RWPE2 (cell line): ENCODE measurements around the gene CHN2.

Experiments used
- ATAC-seq: fragments of 200-7000 bp; cut with Tn5 transposase; 3 replicates; pipeline ENCODE4 v1.9.1; 2021; ENCODE audit warnings: low read depth
- DNase-seq: peaks from one replicate; pipeline ENCODE4 v3.0.0-alpha.2; 2020; ENCODE audit warnings: low spot score
- H3K27ac ChIP-seq: fragments of 450-650 bp; 2 replicates; pipeline ENCODE4 v1.5.1; 2017; ENCODE audit warnings: mild to moderate bottlenecking; ENCODE audit not compliant: poor library complexity, severe bottlenecking
- H3K27me3 ChIP-seq: fragments of 250-450 bp; sonication (Bioruptor Pico); 2 replicates; pipeline ENCODE4 v1.5.1; 2021; ENCODE audit warnings: mild to moderate bottlenecking, moderate library complexity; ENCODE audit not compliant: insufficient read depth, poor library complexity, severe bottlenecking
- H3K36me3 ChIP-seq: fragments of 250-450 bp; sonication (Bioruptor Pico); 2 replicates; pipeline ENCODE4 v1.5.1; 2020; ENCODE audit warnings: low read depth, mild to moderate bottlenecking, moderate library complexity
- H3K4me1 ChIP-seq: fragments of 250-450 bp; sonication (Bioruptor Pico); 2 replicates; pipeline ENCODE4 v1.5.1; 2021; ENCODE audit warnings: mild to moderate bottlenecking, moderate library complexity; ENCODE audit not compliant: insufficient read depth, poor library complexity, severe bottlenecking
- H3K4me3 ChIP-seq: fragments of 250-450 bp; sonication (Bioruptor Pico); 2 replicates; pipeline ENCODE4 v1.5.1; 2021; ENCODE audit warnings: mild to moderate bottlenecking, moderate library complexity; ENCODE audit not compliant: severe bottlenecking
- H3K9me3 ChIP-seq: fragments of 250-450 bp; sonication (Bioruptor Pico); 2 replicates; pipeline ENCODE4 v1.5.1; 2021; ENCODE audit warnings: mild to moderate bottlenecking, moderate library complexity; ENCODE audit not compliant: severe bottlenecking
- CTCF ChIP-seq: fragments of 450-650 bp; IDR thresholded peaks from one replicate; pipeline ENCODE4 v1.5.1; 2017; ENCODE audit warnings: mild to moderate bottlenecking, moderate library complexity; ENCODE audit not compliant: poor library complexity, severe bottlenecking

CHN2 gene

GRCh38 chr7:29420011-29420410 is 225.4 kb downstream of the CHN2 start:
- no peaks in the 10 kb centered on the region for H3K36me3 ChIP-seq
- DNase-seq = no peak
- ATAC-seq = no peak
- H3K27me3 ChIP-seq = no peaks in the 10 kb centered on the region
- H3K4me1 ChIP-seq = no peaks in the 10 kb centered on the region
- H3K27ac ChIP-seq = no peak overlapping the region
- no peak overlapping the region for H3K4me3 ChIP-seq
- no peaks in the 10 kb centered on the region for H3K9me3 ChIP-seq
- TF ChIP-seq CTCF = no peak

GRCh38 chr7:29421010-29421956 is 226.7 kb downstream of the CHN2 start:
- no peaks in the 10 kb centered on the region for H3K36me3 ChIP-seq
- ATAC-seq = no peak
- H3K27ac ChIP-seq = no peak overlapping the region
- TF ChIP-seq CTCF = no peak
- DNase-seq = no peak
- no peak overlapping the region for H3K4me3 ChIP-seq
- no peaks in the 10 kb centered on the region for H3K9me3 ChIP-seq
- no peaks in the 10 kb centered on the region for H3K27me3 ChIP-seq
- H3K4me1 ChIP-seq = no peaks in the 10 kb centered on the region

GRCh38 chr7:29422829-29423228 is 228.3 kb downstream of the CHN2 start:
- no peak overlapping the region for H3K27ac ChIP-seq
- no peaks in the 10 kb centered on the region for H3K27me3 ChIP-seq
- DNase-seq (no peak), ATAC-seq (no peak)
- no peak overlapping the region for H3K4me3 ChIP-seq
- no peak for TF ChIP-seq CTCF
- H3K4me1 ChIP-seq = no peaks in the 10 kb centered on the region
- H3K9me3 ChIP-seq = no peaks in the 10 kb centered on the region
- H3K36me3 ChIP-seq = no peaks in the 10 kb centered on the region

- Histone ChIP-seq H3K9me3 (no peaks in the 10 kb centered on the region), H3K4me1 (no peaks in the 10 kb centered on the region), H3K27me3 (no peaks in the 10 kb centered on the region), H3K27ac (no peak overlapping the region), H3K4me3 (no peak overlapping the region), H3K36me3 (no peaks in the 10 kb centered on the region)
- ATAC-seq = no peak
- DNase-seq = no peak
- no peak for TF ChIP-seq CTCF
These were observed 229.9 kb downstream of the CHN2 start for GRCh38 chr7:29424295-29424983.
